PC-9 (cell line): Measurements from ENCODE around the gene RAB11FIP5. TPM values are rescaled to one million over a fixed set of nuclear protein-coding genes. Genes with fewer than 3 reads are reported as not detected.

Source experiments
- BruUV-seq: library from RNA; stranded (reverse); fragments of 400-500 nt; replicated peaks from 2 replicates; lab custom pipeline; 2021; lab: Mats Ljungman, UMichigan
- CTCF ChIA-PET: fragments of 300-600 bp; sonication (Branson Sonifier 250); formaldehyde crosslinking; loops from one replicate; lab custom pipeline; 2022; ENCODE audit warnings: antibody characterized with exemption; lab: Charles Lee
- POLR2A ChIA-PET: fragments of 300-600 bp; sonication (Branson Sonifier 250); formaldehyde crosslinking; loops from one replicate; lab custom pipeline; 2022; ENCODE audit warnings: antibody characterized with exemption; ENCODE audit not compliant: unreplicated experiment; lab: Charles Lee
- DNase-seq, 2 experiments: peaks; one replicate each; pipeline versions ENCODE4 v3.0.0 to v3.0.0-alpha.2; 2015 to 2022; ENCODE audit warnings: mixed read lengths in 1 of 2
- H2AFZ ChIP-seq: fragments of 200-600 bp; sonication (generic); 2 replicates; pipeline ENCODE4 v1.8.1; 2017; ENCODE audit warnings: antibody characterized with exemption
- H3F3A ChIP-seq: fragments of 200-600 bp; sonication (generic); 2 replicates; pipeline ENCODE4 v1.8.1; 2017; ENCODE audit warnings: antibody characterized with exemption, mild to moderate bottlenecking, low read depth; ENCODE audit not compliant: insufficient read depth
- H3K27ac ChIP-seq: fragments of 200-600 bp; sonication (generic); 2 replicates; pipeline ENCODE4 v1.6.1; 2016; ENCODE audit warnings: mixed run types
- H3K27me3 ChIP-seq: fragments of 200-600 bp; sonication (generic); 2 replicates; pipeline ENCODE4 v1.6.1; 2016; ENCODE audit warnings: low read depth, mixed run types; ENCODE audit not compliant: insufficient read depth
- H3K36me3 ChIP-seq: fragments of 200-600 bp; sonication (generic); 2 replicates; pipeline ENCODE4 v1.6.1; 2016; ENCODE audit warnings: low read depth, mixed run types
- H3K4me1 ChIP-seq: fragments of 200-600 bp; sonication (generic); replicated peaks from 2 replicates; pipeline ENCODE4 v1.6.1; 2016; ENCODE audit warnings: mixed run types; ENCODE audit not compliant: insufficient read depth
- H3K4me2 ChIP-seq: fragments of 200-600 bp; sonication (generic); 2 replicates; pipeline ENCODE4 v1.6.1; 2017; ENCODE audit warnings: mixed run types
- H3K4me3 ChIP-seq: fragments of 200-600 bp; sonication (generic); 2 replicates; pipeline ENCODE4 v1.6.1; 2016; ENCODE audit warnings: mixed run types
- H3K79me2 ChIP-seq: fragments of 200-600 bp; sonication (generic); 2 replicates; pipeline ENCODE4 v1.6.1; 2017; ENCODE audit warnings: low read depth, mixed run types
- H3K9me2 ChIP-seq: fragments of 200-600 bp; sonication (generic); 2 replicates; pipeline ENCODE4 v1.8.1; 2017; ENCODE audit warnings: mild to moderate bottlenecking; ENCODE audit not compliant: insufficient read depth
- H3K9me3 ChIP-seq: fragments of 200-600 bp; sonication (generic); 2 replicates; pipeline ENCODE4 v1.8.1; 2016; ENCODE audit warnings: low read depth; ENCODE audit not compliant: insufficient read depth
- H4K20me1 ChIP-seq: fragments of 200-600 bp; sonication (generic); 2 replicates; pipeline ENCODE4 v1.8.1; 2017; ENCODE audit not compliant: insufficient read depth
- CTCF ChIP-seq: fragments of 200-600 bp; sonication (generic); conservative IDR thresholded peaks from 2 replicates; pipeline ENCODE4 v1.6.1; 2017; ENCODE audit warnings: mixed run types, antibody characterized with exemption, mild to moderate bottlenecking, moderate library complexity
- EZH2 ChIP-seq: fragments of 200-600 bp; sonication (generic); IDR thresholded peaks from 2 replicates; pipeline ENCODE4 v1.8.0; 2017; ENCODE audit warnings: antibody characterized with exemption, low read depth
- intact Hi-C: fragments of 100-400 bp; cut with micrococcal nuclease; formaldehyde crosslinking; loops from one replicate; pipeline ENCODE4 v1.10.0; 2022; ENCODE audit not compliant: unreplicated experiment
- total RNA-seq: library from RNA; stranded (reverse); gene quantifications from 2 replicates; pipeline ENCODE4 v1.2.3, GENCODE V29; 2021

RAB11FIP5 gene
- total RNA-seq, 1 experiment from 2014 or later: 25.0 TPM

DNA sequence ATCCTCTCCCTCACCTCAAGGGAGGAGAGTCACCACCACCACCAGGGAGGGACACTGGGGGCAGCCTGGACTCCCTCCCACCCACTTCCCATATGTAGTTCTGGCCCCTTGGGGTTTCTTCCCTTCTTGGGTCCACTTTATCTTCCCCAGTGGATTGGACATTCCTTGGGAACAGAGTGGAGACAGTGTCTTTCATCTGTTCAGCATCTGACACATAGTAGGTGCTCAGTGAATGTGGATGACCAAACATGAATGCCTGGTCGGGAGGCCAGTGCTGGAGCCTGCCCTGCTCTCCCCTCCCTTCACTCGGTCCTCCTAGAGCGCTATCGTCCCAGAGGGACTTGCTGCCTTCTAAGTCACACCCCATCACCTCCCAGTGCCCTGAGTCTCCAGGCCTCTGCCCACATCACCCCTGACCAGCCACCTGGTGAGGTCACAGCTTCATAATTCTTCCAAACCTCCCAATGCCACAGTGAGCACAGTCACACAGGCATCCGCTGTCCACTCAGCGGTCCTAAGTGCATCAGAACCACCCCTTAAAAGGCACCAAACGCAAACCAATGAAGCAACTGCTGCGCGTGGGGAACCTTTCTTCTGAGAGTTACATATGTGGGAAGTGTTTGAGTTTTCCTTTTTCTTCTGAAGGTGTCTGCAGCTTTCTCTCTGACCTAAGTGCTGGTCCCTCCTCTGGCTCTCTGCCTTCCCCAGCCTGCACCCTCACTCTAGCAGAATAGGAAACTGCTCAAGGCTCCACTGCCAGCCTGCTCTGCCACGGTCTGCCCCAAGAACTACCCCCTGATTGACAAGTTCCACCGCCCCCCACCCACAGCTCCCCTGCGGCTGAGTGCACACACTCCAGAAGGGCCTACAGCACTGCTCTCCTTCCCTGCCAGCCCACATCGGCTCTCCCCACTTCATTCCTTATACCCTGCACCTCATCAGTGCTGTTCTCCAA lies 34.0 kb downstream of the RAB11FIP5 start:
- TF ChIP-seq EZH2 (no peak), CTCF (no peak)
- no peaks in the 10 kb centered on the region for H3K27me3 ChIP-seq
- H4K20me1 ChIP-seq: no peaks in the 10 kb centered on the region; the same call in 1 of the 2 replicates
- H3K27ac ChIP-seq: no peak overlapping the region
- intact Hi-C loops: no loop called here
- H3K9me3 ChIP-seq: no peaks in the 10 kb centered on the region
- no peaks in the 10 kb centered on the region for H3K79me2 ChIP-seq
- H2AFZ ChIP-seq: no peak overlapping the region
- H3F3A ChIP-seq: no peaks in the 10 kb centered on the region
- no peaks in the 10 kb centered on the region for H3K9me2 ChIP-seq
- H3K4me2 ChIP-seq: no peak overlapping the region
- BruUV-seq: no TSS peak
- ChIA-PET POLR2A (no interaction called here), CTCF (no interaction called here)
- no peak overlapping the region for H3K4me3 ChIP-seq
- H3K4me1 ChIP-seq: no peaks in the 10 kb centered on the region
- no peaks in the 10 kb centered on the region for H3K36me3 ChIP-seq
- DNase-seq: no peak

GRCh38 chr2:73077424-73077795 lies 35.3 kb downstream of the RAB11FIP5 start:
- no peaks in the 10 kb centered on the region; the same call in 1 of the 2 replicates for H4K20me1 ChIP-seq
- POLR2A ChIA-PET: no interaction called here

More at GRCh38 chr2:73077424-73077795, 35.3 kb downstream of the RAB11FIP5 start:
- intact Hi-C loops: no loop called here
- Histone ChIP-seq H3F3A (no peaks in the 10 kb centered on the region), H3K36me3 (no peaks in the 10 kb centered on the region), H2AFZ (no peak overlapping the region), H3K9me3 (no peaks in the 10 kb centered on the region), H3K27ac (no peak overlapping the region), H3K27me3 (no peaks in the 10 kb centered on the region), H3K4me2 (no peak overlapping the region), H3K9me2 (no peaks in the 10 kb centered on the region), H3K4me3 (no peak overlapping the region), H3K79me2 (no peaks in the 10 kb centered on the region), H3K4me1 (no peaks in the 10 kb centered on the region)
- CTCF ChIA-PET: no interaction called here
- TF ChIP-seq CTCF: no peak
- no peak for TF ChIP-seq EZH2
- no peak for DNase-seq
- BruUV-seq: no TSS peak
